Ectodermal cell (in vitro differentiated cells): Measurements from ENCODE around the gene AP4S1. TPM values are rescaled to one million over a fixed set of nuclear protein-coding genes. Genes with fewer than 3 reads are reported as not detected.
A peak's percentile ranks its signal among the peaks of the same experiment; 100 is the strongest.
"Not testable (repeated sequence)": the region's sequence is repeated elsewhere in the genome, so short reads cannot be mapped to it uniquely, and the experiment has no call there.

Experiments used
- H3K27ac ChIP-seq: 2 replicates; pipeline ENCODE4 v1.7.0; 2013; ENCODE audit warnings: mild to moderate bottlenecking, low read depth, low read length; ENCODE audit not compliant: insufficient read depth, poor library complexity, severe bottlenecking
- H3K27me3 ChIP-seq: 2 replicates; pipeline ENCODE4 v1.7.0; 2013; ENCODE audit warnings: mild to moderate bottlenecking, low read length; ENCODE audit not compliant: insufficient read depth, control insufficient read depth, poor library complexity, severe bottlenecking
- H3K36me3 ChIP-seq: one replicate; pipeline ENCODE4 v1.7.0; 2013; ENCODE audit warnings: low read length; ENCODE audit not compliant: control insufficient read depth, insufficient read depth
- H3K4me1 ChIP-seq: one replicate; pipeline ENCODE4 v1.7.0; 2013; ENCODE audit warnings: low read length; ENCODE audit not compliant: control insufficient read depth, insufficient read depth
- H3K4me3 ChIP-seq: 2 replicates; pipeline ENCODE4 v1.7.0; 2013; ENCODE audit warnings: low read depth, low read length, control low read depth; ENCODE audit not compliant: insufficient read depth
- H3K9me3 ChIP-seq: 2 replicates; pipeline ENCODE4 v1.7.0; 2013; ENCODE audit warnings: mild to moderate bottlenecking, low read length, moderate library complexity; ENCODE audit not compliant: control insufficient read depth
- WGBS, 2 experiments: methylation state at CpG; one replicate each; pipeline ENCODE4 v1.1.7; 2013; ENCODE audit warnings: missing lambda C conversion rate in 2 of 2; 5-methylcytosine and 5-hydroxymethylcytosine counted together
- polyA plus RNA-seq, 4 experiments: library from polyadenylated mRNA; stranded (reverse); fragments of 50-300 nt; gene quantifications; one replicate each; pipeline ENCODE4 v1.2.3, GENCODE V29; 2013

AP4S1 gene, protein sequence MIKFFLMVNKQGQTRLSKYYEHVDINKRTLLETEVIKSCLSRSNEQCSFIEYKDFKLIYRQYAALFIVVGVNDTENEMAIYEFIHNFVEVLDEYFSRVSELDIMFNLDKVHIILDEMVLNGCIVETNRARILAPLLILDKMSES
- 12.6 TPM for polyA plus RNA-seq (2013, experiment 1 of 4)
- polyA plus RNA-seq (2013, experiment 2 of 4) = 17.5 TPM
- polyA plus RNA-seq (2013, experiment 3 of 4) = 10.5 TPM
- 9.4 TPM for polyA plus RNA-seq (2013, experiment 4 of 4)

DNA sequence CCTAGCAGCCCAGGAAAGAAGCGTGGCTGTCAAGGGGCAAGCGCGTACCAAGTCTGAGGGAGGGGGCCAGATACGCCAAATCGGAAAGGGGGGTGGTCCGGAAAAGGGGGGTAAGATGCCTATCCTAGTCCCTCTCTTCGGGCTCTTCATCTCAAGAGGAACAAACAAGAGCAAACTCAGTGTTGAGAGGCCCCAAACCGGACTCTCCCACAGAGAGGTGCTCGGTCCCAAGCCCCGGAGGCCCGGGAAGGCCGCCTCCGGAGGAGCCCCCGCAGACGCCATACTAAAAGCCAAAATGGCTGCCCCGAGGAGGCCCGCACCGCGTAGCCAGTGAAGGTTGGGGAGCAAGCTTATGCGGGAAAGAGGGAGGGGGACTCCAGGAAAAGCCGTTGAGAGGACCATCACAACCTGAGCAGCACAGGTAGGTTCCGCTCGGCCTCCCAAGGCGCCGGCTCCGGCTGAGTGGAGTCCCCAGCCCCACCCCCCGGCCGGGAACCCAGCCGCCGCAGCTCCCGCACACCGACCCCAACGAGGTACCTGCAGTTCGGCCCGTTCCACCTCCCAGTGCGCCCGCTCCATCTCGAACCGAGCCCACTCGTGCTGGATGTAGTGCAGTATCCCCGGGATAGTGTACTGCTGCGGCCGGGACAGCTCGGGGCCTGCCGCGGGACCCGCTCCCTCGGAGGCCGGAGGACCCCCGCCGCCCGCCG lies at the start of gene AP4S1:
AP4S1 (plus strand) TSS at position 283 of the 710 bp plus-strand sequence. CDS start 40,548 bp downstream, outside the sequence.
- WGBS, 2 experiments = 0 to 1% methylated on average over 53 of the region's 53 CpGs
- Histone ChIP-seq H3K36me3 (peaks cover 3% of the 10 kb centered on the region), H3K9me3 (no peaks in the 10 kb centered on the region)

DNA sequence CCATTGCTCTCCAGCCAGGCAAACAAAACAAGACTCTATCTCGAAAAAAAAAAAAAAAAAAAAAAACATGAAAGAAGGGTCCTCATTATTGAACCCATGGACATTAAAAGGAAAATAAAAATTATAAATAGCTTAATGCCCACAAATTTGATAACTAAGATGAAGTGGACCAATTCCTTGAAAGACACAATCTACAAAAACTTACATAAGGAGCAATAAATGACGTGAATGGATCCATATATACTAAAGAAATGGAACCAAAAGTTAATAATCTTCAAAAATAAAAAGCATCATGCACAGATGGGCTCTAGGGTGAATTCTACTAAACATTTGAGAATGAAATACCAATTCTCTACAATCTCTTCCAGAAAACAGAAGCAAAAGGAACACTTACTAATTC lies 47.7 kb upstream of the AP4S1 start:
- Histone ChIP-seq H3K4me3 (no peak overlapping the region), H3K9me3 (no peaks in the 10 kb centered on the region), H3K36me3 (no peaks in the 10 kb centered on the region), H3K4me1 (no peaks in the 10 kb centered on the region), H3K27ac (no peak overlapping the region), H3K27me3 (no peaks in the 10 kb centered on the region)
- WGBS, 2 experiments = 97% methylated on average over 2 of the region's 2 CpGs; no CpG with 5 or more reads in 1 of the 2 experiments

More for the DNA sequence above, at the start of gene AP4S1:
- Histone ChIP-seq H3K27ac (peak within 1 kb of the TSS; percentile 91), H3K4me1 (peaks cover 6% of the 10 kb centered on the region), H3K27me3 (no peaks in the 10 kb centered on the region), H3K4me3 (peak within 1 kb of the TSS; percentile 97)

DNA sequence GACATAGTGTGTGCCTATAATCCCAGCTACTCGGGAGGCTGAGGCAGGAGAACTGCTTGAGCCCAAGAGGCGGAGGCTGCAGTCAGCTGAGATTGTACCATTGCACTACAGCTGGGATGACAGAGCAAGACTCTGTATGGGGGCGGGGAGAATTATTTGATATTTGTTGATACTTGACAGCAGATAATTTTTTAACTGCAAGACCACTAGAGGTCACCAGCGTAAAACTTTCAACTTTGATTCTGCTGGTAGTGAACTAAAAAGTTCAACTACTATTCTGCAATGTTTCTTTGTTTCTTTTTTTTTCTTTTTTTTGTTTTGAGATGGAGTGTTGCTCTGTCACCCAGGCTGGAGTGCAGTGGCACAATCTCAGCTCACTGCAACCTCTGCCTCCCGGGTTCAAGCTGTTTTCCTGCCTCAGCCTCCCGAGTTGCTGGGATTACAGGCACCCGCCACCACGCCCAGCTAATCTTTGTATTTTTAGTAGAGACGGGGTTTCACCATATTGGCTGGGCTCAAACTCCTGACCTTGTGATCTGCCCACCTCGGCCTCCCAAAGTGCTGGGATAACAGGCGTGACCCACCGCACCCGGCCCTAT lies 45.2 kb upstream of the AP4S1 start:
- WGBS, 2 experiments = 90 to 91% methylated on average over 13 of the region's 13 CpGs
- not testable (repeated sequence) for H3K36me3 ChIP-seq, H3K4me1 ChIP-seq

DNA sequence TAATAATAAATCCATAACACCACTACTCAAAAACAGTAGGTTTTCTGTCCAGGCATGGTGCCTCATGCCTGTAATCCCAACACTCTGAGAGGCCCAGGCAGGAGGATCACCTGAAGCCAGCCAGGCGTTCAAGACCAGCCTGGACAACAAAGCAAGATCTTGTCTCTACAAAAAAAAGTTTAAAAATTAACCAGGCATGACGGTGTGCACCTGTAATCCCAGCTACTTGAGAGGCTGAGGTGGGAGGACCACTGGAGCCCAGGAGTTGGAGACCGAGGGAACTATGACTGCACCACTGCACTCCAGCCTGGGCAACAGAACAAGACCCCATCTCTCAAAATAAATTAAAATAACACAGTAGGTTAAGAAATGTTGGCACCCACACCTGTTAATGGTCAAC lies 44.5 kb upstream of the AP4S1 start:
- no peaks in the 10 kb centered on the region for H3K9me3 ChIP-seq

More for the DNA sequence above, 45.2 kb upstream of the AP4S1 start:
- not testable (repeated sequence) for H3K27ac ChIP-seq, H3K4me3 ChIP-seq, H3K27me3 ChIP-seq, H3K9me3 ChIP-seq

DNA sequence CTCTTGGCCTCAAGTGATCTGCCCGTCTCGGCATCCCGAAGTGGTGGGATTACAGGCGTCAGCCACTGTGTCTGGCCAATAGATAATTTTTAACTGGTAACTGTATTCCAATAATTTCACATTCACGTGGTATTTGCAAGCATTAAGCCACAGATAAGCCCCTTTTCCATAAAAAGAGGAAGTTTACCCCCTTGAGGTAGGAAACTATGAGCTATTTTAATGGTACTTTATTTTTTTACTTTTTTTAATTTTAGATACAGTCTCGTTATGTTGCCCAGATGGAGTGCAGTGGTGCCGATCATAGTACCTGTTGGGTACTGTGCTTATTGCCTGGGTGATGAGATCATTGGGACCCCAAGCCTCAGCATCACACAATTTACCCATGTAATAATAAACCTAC lies 42.9 kb upstream of the AP4S1 start:
- Histone ChIP-seq H3K9me3 (no peaks in the 10 kb centered on the region), H3K27me3 (no peaks in the 10 kb centered on the region), H3K4me3 (no peak overlapping the region), H3K27ac (no peak overlapping the region), H3K36me3 (no peaks in the 10 kb centered on the region), H3K4me1 (no peaks in the 10 kb centered on the region)
- WGBS, 2 experiments = 92 to 96% methylated on average over 7 of the region's 7 CpGs

More for the DNA sequence above, 44.5 kb upstream of the AP4S1 start:
- Histone ChIP-seq H3K4me3 (no peak overlapping the region), H3K27ac (no peak overlapping the region), H3K36me3 (no peaks in the 10 kb centered on the region), H3K27me3 (no peaks in the 10 kb centered on the region), H3K4me1 (no peaks in the 10 kb centered on the region)
- WGBS, 2 experiments = 82 to 92% methylated on average over 3 of the region's 3 CpGs

DNA sequence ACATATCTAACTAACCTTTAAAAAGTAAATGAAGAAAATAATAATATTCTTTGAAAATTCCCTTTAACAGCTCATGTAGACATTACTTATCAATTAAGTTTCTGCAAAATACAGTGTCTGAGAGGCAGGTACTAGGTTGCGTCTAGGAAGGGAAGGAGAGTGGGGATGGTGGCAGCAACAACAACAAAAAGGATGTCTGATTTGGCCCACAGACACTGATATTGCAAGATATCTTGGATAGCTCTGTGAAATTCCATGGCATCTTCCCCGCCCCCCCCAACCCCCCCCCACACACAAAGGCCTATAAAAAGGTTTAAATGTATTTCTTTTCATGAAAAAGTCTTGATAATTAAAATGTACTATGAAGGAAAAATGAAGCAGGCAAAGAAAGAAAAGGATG lies 41.6 kb upstream of the AP4S1 start:
- no peak overlapping the region for H3K27ac ChIP-seq
- H3K4me1 ChIP-seq = no peaks in the 10 kb centered on the region
- no peaks in the 10 kb centered on the region for H3K36me3 ChIP-seq
- WGBS, 2 experiments = 87 to 100% methylated on average over 1 of the region's 2 CpGs
- no peak overlapping the region for H3K4me3 ChIP-seq
- no peaks in the 10 kb centered on the region for H3K27me3 ChIP-seq
- no peaks in the 10 kb centered on the region for H3K9me3 ChIP-seq

DNA sequence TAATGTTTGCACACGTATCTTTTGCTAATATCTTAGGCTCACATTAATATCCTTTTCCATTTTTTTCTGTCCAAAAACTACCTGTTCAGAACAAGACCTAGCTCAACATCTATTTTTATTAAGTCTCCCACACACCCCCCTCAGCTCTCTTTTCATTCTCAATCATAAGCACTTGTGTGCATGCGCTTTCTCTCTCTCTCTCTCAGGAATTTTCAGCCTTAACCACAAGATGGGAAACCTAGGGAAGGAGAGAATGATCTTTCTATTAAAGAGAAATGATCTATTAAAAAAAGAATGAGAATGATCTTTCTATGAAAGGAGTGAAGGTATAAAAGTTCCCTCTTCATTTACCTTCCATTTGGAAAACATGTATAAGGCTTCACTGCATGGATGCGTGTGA lies 39.7 kb upstream of the AP4S1 start:
- 93 to 100% methylated on average over 3 of the region's 3 CpGs for WGBS, 2 experiments
- no peak overlapping the region for H3K27ac ChIP-seq
- no peaks in the 10 kb centered on the region for H3K36me3 ChIP-seq
- H3K9me3 ChIP-seq = no peaks in the 10 kb centered on the region
- H3K4me3 ChIP-seq = no peak overlapping the region
- H3K4me1 ChIP-seq = no peaks in the 10 kb centered on the region
- H3K27me3 ChIP-seq = no peaks in the 10 kb centered on the region

DNA sequence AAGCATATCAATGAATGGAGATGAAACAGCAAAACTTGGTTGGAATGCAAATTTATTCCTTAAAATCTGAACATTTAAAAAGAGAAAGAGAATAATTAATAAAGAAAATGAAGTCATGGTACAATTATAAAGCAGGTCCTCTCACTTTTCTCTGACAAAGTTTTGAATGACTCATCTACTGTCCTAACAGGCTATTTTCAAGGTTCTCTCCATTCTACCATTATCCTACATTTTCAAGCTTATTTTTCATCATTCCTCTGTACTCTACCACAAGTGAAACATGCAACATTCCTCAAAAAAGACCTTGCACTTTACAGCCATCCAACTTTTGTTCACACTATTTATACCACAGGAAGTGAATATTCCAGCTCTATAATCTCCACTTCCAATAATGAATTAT lies 36.9 kb upstream of the AP4S1 start:
- no peak overlapping the region for H3K4me3 ChIP-seq
- H3K36me3 ChIP-seq = no peaks in the 10 kb centered on the region
- H3K9me3 ChIP-seq = no peaks in the 10 kb centered on the region
- H3K4me1 ChIP-seq = no peaks in the 10 kb centered on the region
- H3K27ac ChIP-seq = no peak overlapping the region
- no peaks in the 10 kb centered on the region for H3K27me3 ChIP-seq

DNA sequence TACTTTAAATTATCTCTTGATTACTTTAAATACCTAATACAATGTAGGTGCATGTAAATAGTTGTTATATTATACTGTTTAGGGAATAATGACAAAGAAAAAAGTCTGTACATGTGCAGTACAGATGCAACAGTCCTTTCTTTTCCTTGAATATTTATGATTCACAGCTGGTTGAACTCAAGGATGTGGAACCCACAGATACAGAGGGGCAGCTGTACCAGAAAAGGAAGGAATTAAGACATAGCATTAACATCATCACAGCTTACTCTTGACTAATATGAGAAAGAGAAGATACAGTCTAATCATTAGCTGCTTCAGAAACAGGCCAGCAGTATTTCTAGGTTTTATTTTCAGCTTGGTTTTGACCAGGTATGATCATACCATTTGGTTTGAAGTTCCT lies 34.7 kb upstream of the AP4S1 start:
- H3K4me1 ChIP-seq = no peaks in the 10 kb centered on the region
- no peaks in the 10 kb centered on the region for H3K36me3 ChIP-seq
- no peak overlapping the region for H3K4me3 ChIP-seq
- H3K9me3 ChIP-seq = no peaks in the 10 kb centered on the region
- no peaks in the 10 kb centered on the region for H3K27me3 ChIP-seq
- H3K27ac ChIP-seq = no peak overlapping the region

DNA sequence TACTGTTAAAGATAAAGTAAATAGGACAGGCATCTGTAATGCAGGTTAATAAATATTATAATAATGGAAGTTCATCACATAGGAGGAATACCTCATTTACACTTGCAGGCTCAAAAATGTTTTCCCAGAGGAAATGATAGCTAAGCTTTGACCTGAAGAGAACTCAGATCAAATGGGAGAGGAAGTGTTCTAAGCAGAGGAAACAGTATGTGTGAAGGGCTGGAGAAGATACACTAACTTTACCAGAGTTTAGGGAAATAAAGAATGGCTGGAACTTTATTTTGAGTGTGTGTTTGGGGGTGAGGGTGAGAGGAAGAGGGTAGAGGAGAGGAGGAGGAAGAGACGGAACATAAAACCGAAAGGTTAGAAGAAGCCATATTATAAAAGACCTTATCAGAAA lies 34.0 kb upstream of the AP4S1 start:
- H3K27ac ChIP-seq = no peak overlapping the region
- H3K36me3 ChIP-seq = no peaks in the 10 kb centered on the region
- H3K4me1 ChIP-seq = no peaks in the 10 kb centered on the region
- WGBS, 2 experiments = 90 to 100% methylated on average over 2 of the region's 2 CpGs
- no peaks in the 10 kb centered on the region for H3K27me3 ChIP-seq
- no peak overlapping the region for H3K4me3 ChIP-seq
- no peaks in the 10 kb centered on the region for H3K9me3 ChIP-seq
